OCI-LY7 (cell line): ENCODE results near the gene PTPRM. TPM values are rescaled to one million over a fixed set of nuclear protein-coding genes. Genes with fewer than 3 reads are reported as not detected.

Source experiments
- BruUV-seq: library from RNA; stranded (reverse); fragments of 400-500 nt; replicated peaks from 2 replicates; lab custom pipeline; 2021; lab: Mats Ljungman, UMichigan
- CTCF ChIA-PET: fragments of 300-600 bp; sonication (Branson Sonifier 250); formaldehyde crosslinking; loops from one replicate; lab custom pipeline; 2022; ENCODE audit warnings: antibody characterized with exemption; ENCODE audit not compliant: unreplicated experiment; lab: Charles Lee
- POLR2A ChIA-PET: fragments of 300-600 bp; sonication (Branson Sonifier 250); formaldehyde crosslinking; loops from one replicate; lab custom pipeline; 2022; ENCODE audit warnings: antibody characterized with exemption; lab: Charles Lee
- DNase-seq: peaks from one replicate; pipeline ENCODE4 v3.0.0-alpha.2; 2015; ENCODE audit warnings: low spot score
- H2AFZ ChIP-seq: fragments of 200-600 bp; sonication (generic), shearing (Covaris generic); 2 replicates; pipeline ENCODE4 v1.6.1; 2014; ENCODE audit warnings: mild to moderate bottlenecking, antibody characterized with exemption, low read length, moderate library complexity
- H3K27ac ChIP-seq: fragments of 200-600 bp; sonication (generic); 2 replicates; pipeline ENCODE4 v1.5.1; 2014; ENCODE audit warnings: mixed run types, low read depth, mild to moderate bottlenecking, moderate library complexity, low read length, inconsistent platforms; ENCODE audit not compliant: poor library complexity, severe bottlenecking
- H3K36me3 ChIP-seq: fragments of 200-600 bp; sonication (generic); 2 replicates; pipeline ENCODE4 v1.6.1; 2014; ENCODE audit warnings: mild to moderate bottlenecking, antibody characterized with exemption, low read length, moderate library complexity, mixed read lengths; ENCODE audit not compliant: insufficient read depth
- H3K4me1 ChIP-seq: fragments of 200-600 bp; sonication (generic); 2 replicates; pipeline ENCODE4 v1.5.1; 2014; ENCODE audit warnings: mild to moderate bottlenecking, low read length; ENCODE audit not compliant: insufficient read depth, poor library complexity, severe bottlenecking
- H3K4me2 ChIP-seq: fragments of 200-600 bp; sonication (generic); 2 replicates; pipeline ENCODE4 v1.6.1; 2014; ENCODE audit warnings: mild to moderate bottlenecking, low read length
- H3K4me3 ChIP-seq: fragments of 200-600 bp; sonication (generic); 2 replicates; pipeline ENCODE4 v1.5.1; 2014; ENCODE audit warnings: mild to moderate bottlenecking, low read depth, low read length; ENCODE audit not compliant: poor library complexity, severe bottlenecking
- H3K79me2 ChIP-seq: fragments of 200-600 bp; sonication (generic); 2 replicates; pipeline ENCODE4 v1.6.1; 2016; ENCODE audit warnings: low read depth, mild to moderate bottlenecking, low read length, moderate library complexity, mixed read lengths; ENCODE audit not compliant: insufficient read depth
- H3K9me2 ChIP-seq: fragments of 200-600 bp; sonication (generic); 2 replicates; pipeline ENCODE4 v1.6.1; 2016; ENCODE audit warnings: mild to moderate bottlenecking, low read length, mixed read lengths; ENCODE audit not compliant: insufficient read depth
- H3K9me3 ChIP-seq: fragments of 200-600 bp; sonication (generic); 2 replicates; pipeline ENCODE4 v1.6.1; 2014; ENCODE audit warnings: mild to moderate bottlenecking, mixed run types, low read length, mixed read lengths
- H4K20me1 ChIP-seq: fragments of 200-600 bp; sonication (generic); 2 replicates; pipeline ENCODE4 v1.6.1; 2014; ENCODE audit warnings: mild to moderate bottlenecking, antibody characterized with exemption, low read length, moderate library complexity, mixed read lengths; ENCODE audit not compliant: insufficient read depth
- EZH2phosphoT487 ChIP-seq: fragments of 200-600 bp; sonication (generic); IDR thresholded peaks from 2 replicates; pipeline ENCODE4 v1.6.1; 2018; ENCODE audit warnings: low read depth, borderline replicate concordance, mild to moderate bottlenecking, mixed run types, antibody characterized with exemption, low read length, moderate library complexity, mixed read lengths
- intact Hi-C: fragments of 100-400 bp; cut with micrococcal nuclease; formaldehyde crosslinking; loops from one replicate; pipeline ENCODE4 v1.10.0; 2022; ENCODE audit not compliant: unreplicated experiment
- total RNA-seq, 2 experiments: library from RNA; depleted of rRNA in 1 of 2; stranded (reverse); fragments of >200 nt in 1 of 2; shearing (Covaris generic) in 1 of 2; gene quantifications; 2 replicates each; pipeline ENCODE4 v1.2.3, GENCODE V29; 2014 to 2022
- TF ChIP-seq, protein P1 (sequence below): fragments of 200-600 bp; sonication (generic); conservative IDR thresholded peaks from 2 replicates; pipeline ENCODE4 v1.5.1; 2014; ENCODE audit warnings: mild to moderate bottlenecking, antibody characterized with exemption, low read length, moderate library complexity, mixed read lengths

The PTPRM gene
- total RNA-seq, 2 experiments from 2014 or later = not detected

DNA sequence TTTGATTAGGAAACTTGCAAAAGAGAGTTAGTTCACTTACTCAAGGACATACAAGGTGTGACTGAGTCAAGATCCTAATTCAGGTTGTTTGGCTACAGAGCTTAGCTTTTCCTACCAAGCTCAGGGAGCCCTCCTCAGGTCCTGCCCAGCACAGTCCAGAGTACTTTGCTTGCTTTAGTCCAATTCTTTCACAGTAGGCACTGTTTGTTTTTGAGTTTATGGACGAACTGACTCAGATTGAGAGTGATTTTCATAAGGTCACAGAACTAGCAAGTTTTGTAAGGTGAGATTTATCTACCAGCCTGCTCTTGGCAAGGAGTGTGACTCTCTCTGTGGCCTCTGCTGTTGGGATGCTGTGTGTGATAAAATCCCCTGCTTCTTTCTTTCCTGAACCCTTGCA, 310.5 kb downstream of the PTPRM start:
- no peak overlapping the region for H3K27ac ChIP-seq
- no peaks in the 10 kb centered on the region for H3K79me2 ChIP-seq
- no peaks in the 10 kb centered on the region for H3K36me3 ChIP-seq
- H4K20me1 ChIP-seq = no peaks in the 10 kb centered on the region
- intact Hi-C loops = no loop called here
- no peak overlapping the region for H3K4me2 ChIP-seq
- H3K9me2 ChIP-seq = no peaks in the 10 kb centered on the region
- no peak for TF ChIP-seq EZH2phosphoT487
- TF ChIP-seq, protein P1, sequence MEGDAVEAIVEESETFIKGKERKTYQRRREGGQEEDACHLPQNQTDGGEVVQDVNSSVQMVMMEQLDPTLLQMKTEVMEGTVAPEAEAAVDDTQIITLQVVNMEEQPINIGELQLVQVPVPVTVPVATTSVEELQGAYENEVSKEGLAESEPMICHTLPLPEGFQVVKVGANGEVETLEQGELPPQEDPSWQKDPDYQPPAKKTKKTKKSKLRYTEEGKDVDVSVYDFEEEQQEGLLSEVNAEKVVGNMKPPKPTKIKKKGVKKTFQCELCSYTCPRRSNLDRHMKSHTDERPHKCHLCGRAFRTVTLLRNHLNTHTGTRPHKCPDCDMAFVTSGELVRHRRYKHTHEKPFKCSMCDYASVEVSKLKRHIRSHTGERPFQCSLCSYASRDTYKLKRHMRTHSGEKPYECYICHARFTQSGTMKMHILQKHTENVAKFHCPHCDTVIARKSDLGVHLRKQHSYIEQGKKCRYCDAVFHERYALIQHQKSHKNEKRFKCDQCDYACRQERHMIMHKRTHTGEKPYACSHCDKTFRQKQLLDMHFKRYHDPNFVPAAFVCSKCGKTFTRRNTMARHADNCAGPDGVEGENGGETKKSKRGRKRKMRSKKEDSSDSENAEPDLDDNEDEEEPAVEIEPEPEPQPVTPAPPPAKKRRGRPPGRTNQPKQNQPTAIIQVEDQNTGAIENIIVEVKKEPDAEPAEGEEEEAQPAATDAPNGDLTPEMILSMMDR = no peak
- no peaks in the 10 kb centered on the region for H3K9me3 ChIP-seq
- BruUV-seq = no TSS peak
- no peaks in the 10 kb centered on the region for H3K4me1 ChIP-seq
- H2AFZ ChIP-seq = no peak overlapping the region
- DNase-seq = no peak
- ChIA-PET CTCF (no interaction called here), POLR2A (interaction anchor here (1.2 kb wide), 1 partner anchor 9 kb away, joined by 4 read pairs; no protein-coding TSS in a partner anchor)
- no peak overlapping the region for H3K4me3 ChIP-seq

DNA sequence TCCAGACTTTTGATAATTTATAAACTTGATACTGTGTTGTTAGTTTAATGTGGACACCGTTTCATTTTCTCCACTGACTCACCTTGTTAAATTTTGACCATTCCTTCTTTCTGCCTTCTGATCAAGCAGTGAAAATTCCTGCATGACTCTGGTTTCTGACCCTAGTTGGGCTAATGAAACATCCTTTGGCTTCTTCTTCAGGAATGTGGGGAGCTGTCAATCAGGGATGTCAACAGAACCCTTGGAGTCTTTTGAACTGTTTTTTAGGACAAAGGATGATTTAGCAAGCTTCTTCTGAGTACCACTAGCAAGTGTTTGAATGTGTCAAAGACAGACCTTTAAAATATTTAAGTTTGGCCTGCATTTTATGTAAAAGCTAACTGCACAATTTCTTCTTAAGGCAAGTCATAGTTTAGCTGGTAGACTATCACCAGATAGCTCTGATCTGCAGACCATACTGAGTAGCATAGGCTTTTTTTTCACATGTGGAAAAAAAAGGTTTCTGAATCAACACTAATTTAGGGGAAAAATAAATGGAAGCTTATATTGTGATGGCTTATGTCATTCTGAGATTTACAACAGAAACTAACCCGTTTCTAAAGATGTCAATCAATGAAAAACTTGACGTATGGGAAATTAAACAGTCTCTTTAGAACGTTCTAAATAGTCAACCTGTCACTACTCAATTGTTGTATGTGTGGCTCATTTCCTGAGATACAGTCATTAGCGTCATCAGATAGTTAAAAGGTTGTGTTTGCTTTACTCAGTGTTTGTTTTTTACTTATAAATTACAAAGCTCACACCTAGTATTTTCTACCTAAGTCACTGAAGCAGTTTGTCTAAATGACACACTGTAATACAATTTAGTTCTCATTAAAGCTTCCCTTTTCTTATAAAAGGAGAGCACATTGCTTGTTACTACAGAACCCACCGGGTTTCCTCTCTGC, 311.4 kb downstream of the PTPRM start:
- ChIA-PET POLR2A (interaction anchor here (1.2 kb wide), 1 partner anchor 29 kb away, joined by 3 read pairs; no protein-coding TSS in a partner anchor), CTCF (interaction anchor here (0.7 kb wide), 1 partner anchor 655 kb away, joined by 3 read pairs; no protein-coding TSS in a partner anchor)
- intact Hi-C loops = no loop called here
- Histone ChIP-seq H3K27ac (no peak overlapping the region), H3K36me3 (no peaks in the 10 kb centered on the region), H3K79me2 (no peaks in the 10 kb centered on the region), H3K4me3 (no peak overlapping the region), H3K4me1 (no peaks in the 10 kb centered on the region), H3K4me2 (no peak overlapping the region), H3K9me2 (no peaks in the 10 kb centered on the region), H3K9me3 (no peaks in the 10 kb centered on the region), H4K20me1 (no peaks in the 10 kb centered on the region), H2AFZ (no peak overlapping the region)
- no TSS peak for BruUV-seq
- DNase-seq = no peak
- no peak for TF ChIP-seq EZH2phosphoT487
- TF ChIP-seq, protein P1 = no peak
